ENCODE results near the gene TSEN15. TPM values are rescaled to one million over a fixed set of nuclear protein-coding genes. Genes with fewer than 3 reads are reported as not detected.

Gene TSEN15
- total and polyA plus RNA-seq, 2 donors from 2014 or later: 24.7 to 25.6 TPM

DNA sequence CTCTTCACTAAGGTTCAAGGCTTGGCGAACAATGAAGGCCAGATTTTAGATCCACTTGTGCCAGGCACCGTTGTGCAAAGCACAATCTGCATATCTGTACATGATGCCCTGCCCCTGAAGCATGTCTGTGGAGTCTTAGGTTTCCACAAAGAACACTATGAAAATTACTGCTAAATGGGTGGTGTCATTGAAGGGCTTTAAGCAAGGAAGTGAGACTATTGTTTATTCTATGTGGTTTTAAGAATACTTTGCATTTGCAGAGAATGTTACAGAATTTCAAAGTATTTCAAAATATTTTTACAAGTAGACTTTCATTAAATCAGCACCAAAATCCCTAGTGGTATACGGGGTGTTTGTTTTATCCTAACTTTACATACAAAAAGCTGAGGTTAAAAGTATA is 8.8 kb downstream of the TSEN15 start:
- TF ChIP-seq, protein P1, sequence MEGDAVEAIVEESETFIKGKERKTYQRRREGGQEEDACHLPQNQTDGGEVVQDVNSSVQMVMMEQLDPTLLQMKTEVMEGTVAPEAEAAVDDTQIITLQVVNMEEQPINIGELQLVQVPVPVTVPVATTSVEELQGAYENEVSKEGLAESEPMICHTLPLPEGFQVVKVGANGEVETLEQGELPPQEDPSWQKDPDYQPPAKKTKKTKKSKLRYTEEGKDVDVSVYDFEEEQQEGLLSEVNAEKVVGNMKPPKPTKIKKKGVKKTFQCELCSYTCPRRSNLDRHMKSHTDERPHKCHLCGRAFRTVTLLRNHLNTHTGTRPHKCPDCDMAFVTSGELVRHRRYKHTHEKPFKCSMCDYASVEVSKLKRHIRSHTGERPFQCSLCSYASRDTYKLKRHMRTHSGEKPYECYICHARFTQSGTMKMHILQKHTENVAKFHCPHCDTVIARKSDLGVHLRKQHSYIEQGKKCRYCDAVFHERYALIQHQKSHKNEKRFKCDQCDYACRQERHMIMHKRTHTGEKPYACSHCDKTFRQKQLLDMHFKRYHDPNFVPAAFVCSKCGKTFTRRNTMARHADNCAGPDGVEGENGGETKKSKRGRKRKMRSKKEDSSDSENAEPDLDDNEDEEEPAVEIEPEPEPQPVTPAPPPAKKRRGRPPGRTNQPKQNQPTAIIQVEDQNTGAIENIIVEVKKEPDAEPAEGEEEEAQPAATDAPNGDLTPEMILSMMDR (IDR thresholded peaks at IDR 0.05; ENCODE audit: borderline replicate concordance, extremely low read depth, insufficient read depth): no peak
- no peaks in the 10 kb centered on the region for H3K4me1 ChIP-seq (ENCODE audit: control insufficient read depth in 2 of 3, insufficient read depth in 2 of 3, low read depth in 1 of 3, low read length in 3 of 3)
- no peaks in the 10 kb centered on the region for H3K9me3 ChIP-seq (ENCODE audit: control insufficient read depth in 2 of 3, insufficient read depth in 1 of 3, low read length in 3 of 3)
- H3K27me3 ChIP-seq (ENCODE audit: control insufficient read depth, insufficient read depth, low read length): no peaks in the 10 kb centered on the region
- no peak overlapping the region for H3K27ac ChIP-seq (ENCODE audit: low read depth in 2 of 2, low read length in 2 of 2)
- FAIRE-seq (no peak), DNase-seq (no peak)
- no peak overlapping the region for H3K4me3 ChIP-seq (ENCODE audit: low read length in 3 of 3)
- H3K9ac ChIP-seq (ENCODE audit: low read length in 3 of 3): no peak overlapping the region
- no peaks in the 10 kb centered on the region for H3K36me3 ChIP-seq (ENCODE audit: control insufficient read depth in 2 of 3, insufficient read depth in 3 of 3, low read length in 3 of 3)
- intact Hi-C loops (cut with DNase I): no loop called here

DNA sequence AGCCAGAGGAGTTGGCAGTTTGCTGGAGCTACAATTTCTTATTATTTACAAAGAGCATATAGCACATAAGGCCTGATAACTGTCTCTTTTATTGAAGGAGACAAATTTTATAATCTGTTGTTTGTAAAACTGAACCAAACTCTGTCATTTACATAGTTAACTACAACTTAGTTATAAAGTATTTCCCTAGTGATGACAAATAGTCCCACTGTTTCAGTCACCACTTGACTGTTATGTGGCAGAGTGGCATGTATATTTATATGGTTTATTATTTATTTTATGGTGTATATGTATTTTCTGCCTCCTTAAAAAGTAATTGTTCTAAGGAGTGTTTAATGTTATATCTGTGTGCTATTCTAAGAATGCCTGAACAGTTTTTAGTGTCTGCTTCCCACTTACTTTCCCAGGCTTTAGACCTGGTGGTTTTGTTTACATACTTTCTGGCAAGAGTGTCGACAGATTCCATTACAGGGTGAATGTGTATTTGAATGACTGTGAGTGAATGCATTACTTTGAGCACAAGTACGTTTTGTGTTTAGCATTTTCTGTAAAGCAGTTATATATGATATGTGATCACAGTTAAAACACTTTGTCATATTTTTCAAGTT is 10.0 kb downstream of the TSEN15 start:
- H3K9me3 ChIP-seq (ENCODE audit: control insufficient read depth in 2 of 3, insufficient read depth in 1 of 3, low read length in 3 of 3): no peaks in the 10 kb centered on the region
- H3K27ac ChIP-seq (ENCODE audit: low read depth in 2 of 2, low read length in 2 of 2): no peak overlapping the region
- no peak for FAIRE-seq

DNA sequence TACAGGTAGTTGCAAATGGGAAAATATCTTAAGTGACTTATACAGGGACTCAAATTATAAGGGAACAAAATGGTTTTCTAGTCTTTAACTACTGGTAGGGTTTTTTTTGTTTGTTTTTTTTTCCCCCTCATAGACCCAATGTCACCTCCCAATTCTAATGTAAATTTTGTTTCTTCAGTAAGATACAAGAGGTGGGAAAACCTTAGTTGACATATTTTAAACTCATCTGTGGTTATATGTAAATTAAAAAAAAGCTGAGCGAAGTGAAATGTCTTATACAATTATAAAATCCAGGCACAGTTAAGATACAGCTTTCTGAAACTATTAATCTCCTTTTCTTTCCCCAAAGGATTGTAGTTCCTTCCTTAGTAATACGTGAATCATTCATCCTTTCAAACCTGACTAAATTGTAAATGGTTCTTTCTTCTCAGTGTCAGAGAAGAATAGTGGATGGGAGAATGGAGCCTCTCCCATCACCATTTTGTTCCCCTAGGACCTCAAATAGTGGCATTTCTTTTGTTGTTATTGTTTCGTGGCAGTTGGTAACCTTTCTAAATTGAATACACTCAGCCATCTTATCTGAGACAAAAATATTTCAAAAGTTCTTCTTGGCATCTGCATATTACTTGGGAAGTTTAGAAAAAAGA is 11.2 kb downstream of the TSEN15 start:
- Histone ChIP-seq H3K9ac (ENCODE audit: low read length in 3 of 3) (no peak overlapping the region), H3K36me3 (ENCODE audit: control insufficient read depth in 2 of 3, insufficient read depth in 3 of 3, low read length in 3 of 3) (no peaks in the 10 kb centered on the region), H3K4me1 (ENCODE audit: control insufficient read depth in 2 of 3, insufficient read depth in 2 of 3, low read depth in 1 of 3, low read length in 3 of 3) (no peaks in the 10 kb centered on the region), H3K27ac (ENCODE audit: low read depth in 2 of 2, low read length in 2 of 2) (no peak overlapping the region), H3K4me3 (ENCODE audit: low read length in 3 of 3) (no peak overlapping the region), H3K9me3 (ENCODE audit: control insufficient read depth in 2 of 3, insufficient read depth in 1 of 3, low read length in 3 of 3) (no peaks in the 10 kb centered on the region), H3K27me3 (ENCODE audit: control insufficient read depth, insufficient read depth, low read length) (no peaks in the 10 kb centered on the region)
- intact Hi-C loops (cut with DNase I): no loop called here
- DNase-seq (no peak), FAIRE-seq (no peak)
- TF ChIP-seq, protein P1 (IDR thresholded peaks at IDR 0.05; ENCODE audit: borderline replicate concordance, extremely low read depth, insufficient read depth): no peak

More for the DNA sequence above, 10.0 kb downstream of the TSEN15 start:
- Histone ChIP-seq H3K27me3 (ENCODE audit: control insufficient read depth, insufficient read depth, low read length) (no peaks in the 10 kb centered on the region), H3K4me1 (ENCODE audit: control insufficient read depth in 2 of 3, insufficient read depth in 2 of 3, low read depth in 1 of 3, low read length in 3 of 3) (no peaks in the 10 kb centered on the region), H3K9ac (ENCODE audit: low read length in 3 of 3) (no peak overlapping the region), H3K36me3 (ENCODE audit: control insufficient read depth in 2 of 3, insufficient read depth in 3 of 3, low read length in 3 of 3) (no peaks in the 10 kb centered on the region), H3K4me3 (ENCODE audit: low read length in 3 of 3) (no peak overlapping the region)
- intact Hi-C loops (cut with DNase I): no loop called here
- DNase-seq: peak in 2 of 5 donors; percentile 63 to 73
- TF ChIP-seq, protein P1 (IDR thresholded peaks at IDR 0.05; ENCODE audit: borderline replicate concordance, extremely low read depth, insufficient read depth): no peak
